IPS DF 4.7 (cell line): ENCODE data around the gene RNF207.

Experiments
- DNase-seq: peaks from one replicate; pipeline ENCODE4 v3.0.0-alpha.2; 2013; ENCODE audit warnings: low spot score; ENCODE audit errors: extremely low read depth

Gene RNF207

DNA sequence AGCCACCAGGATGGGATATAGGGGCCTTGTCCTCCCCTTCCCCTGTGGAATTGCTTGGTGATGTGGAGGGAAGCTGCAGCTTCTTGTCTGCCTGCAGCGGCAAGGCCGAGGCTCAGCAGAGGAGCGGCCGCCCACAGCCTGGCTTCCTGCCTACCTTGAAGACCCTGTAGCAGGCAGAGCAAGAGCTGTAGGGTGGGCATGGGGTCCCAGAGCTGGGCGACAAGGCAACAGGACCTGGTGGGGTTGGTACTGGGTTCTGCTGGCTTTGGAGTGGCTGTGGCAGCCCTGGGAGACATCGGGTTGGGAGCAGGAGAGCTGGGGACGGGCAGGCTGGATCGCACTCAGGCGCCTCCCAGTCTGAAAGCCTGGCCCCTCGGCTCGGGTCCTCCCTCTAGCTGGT is 60.7 kb downstream of the RNF207 start:
- no peak for DNase-seq

DNA sequence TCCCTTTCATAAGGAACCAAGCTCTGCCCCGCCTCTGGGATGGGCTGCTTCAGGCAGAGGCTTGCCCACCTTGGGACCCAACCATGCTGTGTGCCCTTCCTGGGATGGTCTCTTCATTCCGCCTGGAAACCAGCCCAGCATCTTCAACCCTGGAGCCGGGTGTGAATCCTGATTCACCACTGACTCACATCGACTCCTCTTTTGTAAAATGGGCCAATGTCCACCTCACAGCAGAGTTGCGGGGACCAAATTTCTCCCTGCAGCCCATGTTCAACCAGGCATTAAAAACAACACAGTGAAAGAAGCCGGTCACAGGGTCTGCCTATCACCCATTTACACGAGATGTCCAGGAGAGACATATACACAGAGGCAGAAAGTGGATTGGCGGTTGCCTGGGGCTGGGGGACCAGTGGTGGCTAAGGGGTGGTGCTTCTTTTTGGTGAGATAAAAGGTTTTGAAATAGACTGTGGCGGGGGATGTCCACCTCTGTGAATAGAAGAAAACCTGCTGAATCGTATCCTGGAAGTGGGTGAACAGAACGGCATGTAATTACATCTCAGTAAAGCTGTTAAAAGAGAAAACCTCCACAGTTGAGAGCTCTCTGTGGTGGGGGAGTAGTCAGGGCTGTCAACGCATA is 61.9 kb downstream of the RNF207 start:
- DNase-seq, result no peak

DNA sequence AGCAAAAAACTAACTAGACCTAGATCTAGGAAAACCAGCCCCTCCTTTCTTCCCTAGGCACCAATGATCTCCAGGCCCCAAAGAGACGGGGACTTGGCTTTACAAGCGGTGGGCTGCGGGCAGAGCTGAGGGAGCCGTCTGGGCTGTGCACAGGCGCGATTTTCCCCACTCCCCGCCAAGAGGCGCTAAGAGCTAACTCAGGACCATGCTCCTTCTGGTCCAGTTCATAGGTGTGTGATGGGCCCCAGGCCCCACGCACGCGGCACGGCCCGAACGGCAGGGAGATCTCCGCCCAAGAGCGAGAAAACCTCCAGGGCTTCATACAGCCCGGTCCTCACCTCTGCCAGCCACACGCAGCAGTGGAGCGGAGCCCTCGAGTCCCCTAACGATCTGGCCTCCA is 62.5 kb downstream of the RNF207 start:
- no peak for DNase-seq

GRCh38 chr1:6269296-6269695 is 63.4 kb downstream of the RNF207 start:
- no peak for DNase-seq

DNA sequence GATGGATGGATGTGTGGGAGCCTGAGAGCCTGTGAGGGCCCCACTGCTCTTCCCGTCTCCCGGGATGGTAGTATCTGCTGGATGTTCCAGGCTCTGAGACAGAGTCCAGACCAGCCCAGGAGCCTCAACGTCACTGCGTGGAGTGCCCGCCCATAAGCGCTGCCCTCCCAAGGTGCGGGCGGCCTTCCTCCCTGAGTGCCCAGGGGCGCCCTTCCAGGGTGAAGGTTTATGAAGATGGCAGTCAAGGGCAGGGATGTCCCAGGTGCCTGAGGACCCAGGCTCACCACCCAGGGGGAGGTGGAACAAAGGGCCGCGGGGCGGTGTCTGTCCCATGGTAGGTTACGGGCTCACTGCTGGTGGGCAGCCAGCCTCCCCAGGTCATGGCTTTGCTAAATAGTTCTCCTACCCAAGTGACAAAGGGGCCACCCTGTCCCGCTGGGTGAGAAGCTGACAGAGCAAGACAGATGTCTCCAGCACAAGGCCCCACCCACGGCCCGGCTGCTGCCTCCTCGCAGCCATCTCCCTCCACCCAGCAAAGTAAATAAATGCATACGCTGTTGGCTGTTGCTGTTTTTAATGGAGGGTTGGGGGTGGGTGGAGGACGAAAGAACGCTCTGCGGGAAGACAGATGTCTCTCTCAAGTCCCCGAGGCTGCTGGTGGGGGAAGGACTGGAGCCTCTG is 63.9 kb downstream of the RNF207 start:
- no peak for DNase-seq

- no peak for DNase-seq
These were observed 64.5 kb downstream of the RNF207 start for GRCh38 chr1:6270401-6270800.
